Measurements from ENCODE around the gene SDHC.
"Not testable (repeated sequence)": the region's sequence is repeated elsewhere in the genome, so short reads cannot be mapped to it uniquely, and the experiment has no call there.

The SDHC gene

GRCh38 chr1:161388639-161389038 is 74.5 kb downstream of the SDHC start:
- DNase-seq = no peak

- peak; percentile 15 for DNase-seq
Measured at GRCh38 chr1:161389158-161389557, 75.0 kb downstream of the SDHC start.

GRCh38 chr1:161389691-161390558 is 75.7 kb downstream of the SDHC start:
- peak; percentile 95 for DNase-seq

- no peak for DNase-seq
Measured at GRCh38 chr1:161390559-161390858, 76.3 kb downstream of the SDHC start.

- not testable (repeated sequence) for DNase-seq
Measured at GRCh38 chr1:161391136-161391535, 77.0 kb downstream of the SDHC start.

- DNase-seq = no peak
Measured at GRCh38 chr1:161391611-161392010, 77.4 kb downstream of the SDHC start.

- no peak for DNase-seq
Measured at GRCh38 chr1:161393151-161393550, 79.0 kb downstream of the SDHC start.

- not testable (repeated sequence) for DNase-seq
Measured at GRCh38 chr1:161397038-161397437, 82.9 kb downstream of the SDHC start.

GRCh38 chr1:161398900-161399256 is 84.7 kb downstream of the SDHC start:
- no peak for DNase-seq

GRCh38 chr1:161399257-161399998 is 85.2 kb downstream of the SDHC start:
- peak; percentile 97 for DNase-seq

- no peak for DNase-seq
Measured at GRCh38 chr1:161402446-161402845, 88.3 kb downstream of the SDHC start.

GRCh38 chr1:161404051-161404597 is 89.9 kb downstream of the SDHC start:
- no peak for DNase-seq

- not testable (repeated sequence) for DNase-seq
Measured at GRCh38 chr1:161406551-161406950, 92.4 kb downstream of the SDHC start.

- DNase-seq = no peak
Measured at GRCh38 chr1:161407451-161407985, 93.3 kb downstream of the SDHC start.

- no peak for DNase-seq
Measured at GRCh38 chr1:161408429-161409052, 94.4 kb downstream of the SDHC start.

- peak; percentile 53 for DNase-seq
Measured at GRCh38 chr1:161409848-161410635, 95.9 kb downstream of the SDHC start.

- DNase-seq = not testable (repeated sequence)
Measured at GRCh38 chr1:161410636-161410970, 96.4 kb downstream of the SDHC start.

Measured in CD4-positive, alpha-beta T cell treated with Interleukin-21 for 1 hour (primary cell).